G401 (cell line): ENCODE measurements around the gene GMDS. TPM values are rescaled to one million over a fixed set of nuclear protein-coding genes. Genes with fewer than 3 reads are reported as not detected.

Experiments used
- DNase-seq: peaks from one replicate; pipeline ENCODE4 v3.0.0-alpha.2; 2015; ENCODE audit warnings: low spot score
- in situ Hi-C: cut with HindIII; loops from 2 replicates; pipeline ENCODE4 v1.10.0; 2016; ENCODE audit warnings: low sequenced_read_pairs, mixed read lengths
- total RNA-seq: library from RNA; depleted of rRNA; stranded (reverse); fragments of >200 nt; shearing (Covaris generic); gene quantifications from 2 replicates; pipeline ENCODE4 v1.2.3, GENCODE V29; 2014

GMDS gene
- total RNA-seq, 1 experiment from 2014 or later, result 5.8 TPM

DNA sequence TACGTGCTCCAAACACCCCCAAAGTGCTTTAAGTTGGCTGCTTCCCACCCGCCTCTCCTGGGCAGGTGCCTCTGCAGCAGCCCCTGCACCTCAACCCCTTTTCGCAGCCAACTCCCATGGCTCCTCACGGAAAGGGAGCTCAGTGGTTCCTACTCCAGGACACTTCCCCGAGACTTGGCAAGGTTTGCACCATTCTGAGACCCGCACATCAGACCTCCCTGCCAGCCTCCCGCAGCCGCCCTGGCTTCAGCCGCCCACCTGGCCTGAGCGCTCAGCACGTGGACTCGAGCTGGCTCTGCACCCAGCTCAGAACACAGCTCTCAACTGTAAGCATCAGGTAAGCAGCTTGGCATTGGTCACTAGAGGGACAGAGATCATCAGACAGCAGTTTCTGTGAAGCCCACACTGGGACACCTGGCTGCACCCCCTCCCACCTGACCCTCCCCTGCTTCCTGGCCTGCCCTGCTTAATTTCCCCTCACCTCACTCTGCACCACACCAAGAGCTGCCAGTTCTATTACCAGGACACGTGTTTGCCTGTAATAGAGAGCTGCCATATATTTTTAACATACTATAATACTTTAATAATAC lies 28.5 kb downstream of the GMDS start:
- DNase-seq, result no peak
- in situ Hi-C loops, result no loop called here

- in situ Hi-C loops, result no loop called here
- no peak for DNase-seq
Measured at GRCh38 chr6:2215342-2215741, 30.1 kb downstream of the GMDS start.

GRCh38 chr6:2213086-2213485 lies 32.3 kb downstream of the GMDS start:
- in situ Hi-C loops, result no loop called here

DNA sequence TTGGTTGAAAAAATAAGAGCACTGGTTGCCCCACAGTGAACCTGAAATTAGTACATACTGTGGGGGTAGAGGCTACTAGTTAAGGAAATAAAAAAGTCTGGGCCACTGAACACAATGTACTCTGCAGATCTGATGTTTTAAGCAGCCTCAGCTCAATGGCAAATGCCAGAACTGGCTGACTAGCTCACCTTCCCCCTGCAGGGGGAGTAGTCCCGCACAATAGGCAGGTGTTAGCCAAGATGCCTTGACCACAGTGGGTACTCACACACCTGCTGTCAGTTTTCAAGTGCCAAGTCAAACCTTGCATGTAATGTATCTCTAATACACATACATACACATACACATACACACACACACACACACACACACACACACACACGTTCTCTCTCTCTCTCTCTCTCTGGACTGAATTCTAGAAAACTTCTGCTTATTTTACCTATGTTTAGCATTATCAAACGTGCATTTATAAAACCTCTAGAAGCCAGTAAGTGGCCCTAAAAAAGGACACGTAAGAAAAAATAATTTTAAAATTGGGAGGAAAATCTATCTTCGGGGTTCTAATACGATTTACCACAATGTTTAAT lies 36.1 kb downstream of the GMDS start:
- in situ Hi-C loops, result no loop called here
- peak; percentile 65 for DNase-seq

More at GRCh38 chr6:2213086-2213485, 32.3 kb downstream of the GMDS start:
- DNase-seq, result no peak

GRCh38 chr6:2208468-2208867 lies 36.9 kb downstream of the GMDS start:
- in situ Hi-C loops, result no loop called here
- DNase-seq, result no peak

GRCh38 chr6:2205396-2205795 lies 40.0 kb downstream of the GMDS start:
- in situ Hi-C loops, result no loop called here
- DNase-seq, result no peak

DNA sequence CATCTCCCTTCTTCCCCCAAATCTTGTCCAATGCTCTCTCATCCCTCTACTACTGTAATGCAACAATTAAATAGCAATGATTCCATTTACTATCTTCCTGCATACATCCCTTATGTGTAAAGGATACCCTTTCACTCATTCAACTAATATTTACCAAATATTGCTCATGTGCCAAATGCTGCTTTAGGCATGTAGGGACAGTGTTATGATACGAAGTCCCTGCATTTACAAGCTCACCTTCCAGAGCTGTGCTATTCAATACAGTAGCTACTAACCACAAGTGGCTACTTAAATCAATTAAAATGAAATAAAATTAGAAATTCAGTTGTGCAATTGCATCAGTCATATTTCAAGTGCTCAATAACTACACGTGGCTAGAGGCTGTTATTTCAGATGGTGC lies 41.1 kb downstream of the GMDS start:
- no peak for DNase-seq
- in situ Hi-C loops, result no loop called here

- in situ Hi-C loops, result no loop called here
- no peak for DNase-seq
Measured at GRCh38 chr6:2203264-2203663, 42.1 kb downstream of the GMDS start.

GRCh38 chr6:2197984-2198383 lies 47.4 kb downstream of the GMDS start:
- no peak for DNase-seq
- in situ Hi-C loops, result no loop called here

GRCh38 chr6:2197177-2197671 lies 48.2 kb downstream of the GMDS start:
- in situ Hi-C loops, result no loop called here
- no peak for DNase-seq

DNA sequence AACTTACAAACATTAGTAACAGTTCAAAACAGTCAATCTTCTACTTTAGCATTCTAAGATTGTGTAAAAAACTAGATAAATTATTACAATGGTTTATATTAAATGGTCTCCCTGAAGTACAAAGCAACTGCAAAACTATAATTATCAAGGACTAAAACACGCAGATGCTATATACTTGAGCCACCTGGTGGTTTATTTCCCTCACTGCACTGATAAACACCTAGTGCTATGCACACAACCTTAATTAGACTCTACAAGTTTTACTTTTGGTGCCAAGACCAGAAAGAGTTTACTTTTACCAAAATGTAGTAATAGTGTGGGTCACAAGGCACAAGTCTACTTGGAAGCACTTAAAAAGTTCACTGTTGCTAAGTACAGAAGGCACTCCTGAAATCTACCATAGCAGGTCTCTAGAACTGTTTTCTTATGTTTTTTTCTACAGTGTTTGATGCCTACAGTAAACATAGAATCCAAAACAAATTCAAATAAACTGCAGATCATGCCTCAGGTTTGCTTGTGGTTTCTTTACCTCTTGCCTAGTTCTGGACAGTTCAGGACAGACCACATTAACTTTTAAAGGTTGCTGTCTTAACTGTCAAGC lies 49.2 kb downstream of the GMDS start:
- peak; percentile 56 for DNase-seq
- in situ Hi-C loops, result no loop called here

GRCh38 chr6:2194643-2195042 lies 50.8 kb downstream of the GMDS start:
- no peak for DNase-seq
- in situ Hi-C loops, result no loop called here

GRCh38 chr6:2193931-2194330 lies 51.5 kb downstream of the GMDS start:
- in situ Hi-C loops, result no loop called here
- no peak for DNase-seq

DNA sequence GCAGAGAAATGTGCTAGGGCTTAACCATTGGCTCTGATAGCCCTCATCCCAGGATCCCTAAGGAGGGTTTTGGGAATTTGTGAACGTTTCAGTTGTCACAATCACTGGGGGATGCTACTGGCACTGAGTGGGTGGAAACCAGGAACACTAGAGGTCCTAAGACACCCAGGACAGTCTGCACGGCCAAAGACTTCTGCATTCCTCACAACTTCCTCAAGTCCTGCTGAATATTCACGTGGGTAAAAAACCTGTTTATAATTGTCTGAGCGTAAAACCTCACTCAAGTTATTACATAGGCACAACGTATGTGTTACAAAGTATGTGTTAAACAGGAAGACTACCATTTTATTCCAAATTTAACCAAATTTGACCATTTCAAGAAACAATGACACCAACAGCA lies 52.4 kb downstream of the GMDS start:
- no peak for DNase-seq
- in situ Hi-C loops, result no loop called here

DNA sequence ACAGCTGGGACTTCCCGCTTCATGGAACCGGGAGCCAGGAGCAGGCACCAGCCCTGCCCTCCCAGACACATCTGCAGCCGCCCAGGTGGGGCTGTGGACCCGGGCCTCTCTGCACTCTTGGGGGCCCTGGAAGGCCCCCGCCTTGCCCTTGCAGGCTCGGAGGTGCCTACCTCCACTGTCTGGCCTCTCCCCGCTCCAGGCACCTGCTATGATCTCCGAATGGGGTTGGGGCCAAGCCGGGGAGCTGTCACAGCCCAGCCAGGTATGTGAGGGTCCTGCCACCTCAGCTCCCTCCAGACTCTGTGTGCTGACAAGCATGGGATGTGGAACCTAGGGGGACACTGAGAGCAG lies 54.0 kb downstream of the GMDS start:
- in situ Hi-C loops, result no loop called here
- no peak for DNase-seq

DNA sequence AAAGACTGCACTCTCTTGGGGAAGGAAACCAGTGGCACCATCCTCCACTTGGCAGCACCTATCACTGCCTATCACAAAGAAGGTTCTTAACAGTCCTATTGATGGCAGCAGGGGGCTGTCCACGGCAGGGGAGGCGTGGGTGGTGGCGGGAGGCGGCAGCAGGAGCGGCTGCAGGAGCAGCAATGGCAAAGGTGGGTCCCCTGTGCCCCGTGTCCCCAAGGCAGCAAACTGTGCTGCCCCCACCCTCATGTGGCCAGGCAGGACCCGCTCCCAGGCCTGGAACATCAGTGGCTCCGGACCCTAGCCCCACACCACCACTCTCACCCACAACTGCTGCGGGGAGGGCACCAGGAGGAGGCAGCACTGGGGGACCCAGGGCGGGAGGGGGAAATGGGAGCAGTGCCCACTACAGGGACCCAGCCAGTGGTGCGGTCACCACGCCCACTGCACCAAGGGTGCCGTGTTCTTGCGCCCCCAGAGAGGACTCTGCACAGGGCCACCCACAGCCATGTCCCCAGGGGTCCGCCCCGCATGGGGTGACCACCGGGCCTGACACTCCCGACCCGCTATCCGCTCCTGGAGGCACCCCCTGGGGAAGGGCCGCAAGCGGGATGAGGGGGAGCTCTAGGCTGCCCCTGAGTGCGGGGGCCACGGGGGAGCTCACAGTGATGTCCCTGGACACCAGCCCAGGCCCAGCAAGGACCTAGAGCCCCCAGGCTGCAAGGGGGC lies 54.6 kb downstream of the GMDS start:
- no peak for DNase-seq
- in situ Hi-C loops, result no loop called here

DNA sequence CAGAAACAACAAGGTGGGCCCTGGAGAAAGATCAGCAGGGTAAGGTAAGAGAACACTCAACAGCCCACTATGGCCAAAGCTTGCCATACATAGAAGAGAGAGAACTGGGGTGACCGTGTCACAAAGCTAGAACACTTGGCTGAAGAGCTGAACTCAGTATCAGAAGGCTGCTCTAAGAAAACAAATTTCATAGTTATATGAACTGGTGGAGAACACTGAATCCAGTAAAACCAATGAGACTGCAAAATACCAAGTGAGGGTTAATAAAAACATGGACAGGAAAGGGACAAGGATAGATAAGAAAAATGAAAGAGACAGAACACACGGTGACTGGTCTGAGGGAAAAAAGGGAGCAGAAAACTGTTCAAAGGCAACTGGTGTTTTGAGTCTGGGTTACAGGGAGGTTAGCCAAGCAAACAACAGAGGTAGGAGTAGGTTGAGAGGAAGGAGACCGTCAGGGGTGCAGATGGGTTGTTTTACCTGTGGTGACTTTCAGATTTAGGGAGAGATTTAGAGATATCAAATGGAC lies 56.5 kb downstream of the GMDS start:
- in situ Hi-C loops, result no loop called here

DNA sequence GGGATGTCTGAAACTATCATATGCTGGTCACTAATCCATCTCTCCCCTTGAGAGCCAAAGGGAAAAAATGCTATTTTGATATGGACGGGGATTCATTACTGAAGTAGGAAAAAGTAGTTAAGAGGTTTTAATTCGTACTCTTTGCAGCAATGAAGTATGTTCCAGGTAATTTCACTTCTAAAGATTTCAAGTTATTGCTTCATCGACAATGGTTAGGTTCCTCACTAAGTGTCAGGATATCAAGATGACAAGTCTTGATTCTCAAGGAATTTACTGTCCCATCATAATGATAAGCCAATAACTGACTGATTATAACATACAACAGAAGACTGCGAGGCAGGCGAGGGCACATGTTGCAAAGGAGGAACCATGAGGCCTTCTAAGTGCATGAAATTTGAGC lies 57.0 kb downstream of the GMDS start:
- in situ Hi-C loops, result no loop called here
- DNase-seq, result no peak

More for the DNA sequence above, 56.5 kb downstream of the GMDS start:
- DNase-seq, result no peak

- in situ Hi-C loops, result no loop called here
- no peak for DNase-seq
Measured at GRCh38 chr6:2187826-2188225, 57.6 kb downstream of the GMDS start.

DNA sequence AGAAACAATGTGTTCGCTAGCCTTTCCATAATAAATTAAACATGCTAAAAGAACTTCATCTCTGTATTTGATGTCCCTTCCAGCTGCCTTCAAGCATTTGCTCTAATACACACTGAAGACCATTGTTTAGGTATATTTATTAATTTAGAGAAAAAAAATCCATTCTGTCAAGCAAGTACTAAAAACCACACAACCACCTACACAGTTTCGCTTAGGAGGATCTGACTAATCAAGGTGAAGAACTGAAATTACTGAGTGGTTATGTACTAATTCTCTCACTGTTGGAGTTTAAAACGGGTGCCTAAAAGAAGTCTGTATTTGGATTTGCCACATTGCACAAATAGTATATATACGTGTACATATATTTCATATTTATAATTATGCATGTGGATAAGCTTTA lies 58.9 kb downstream of the GMDS start:
- in situ Hi-C loops, result no loop called here
- DNase-seq, result no peak
